Duodenal mucosa (tissue), 2 donors: Measurements from ENCODE around the gene NAA10.

Source experiments
- H3K27ac ChIP-seq: one replicate; pipeline ENCODE4 v1.7.0; 2013; ENCODE audit warnings: low read depth, low read length
- H3K27me3 ChIP-seq, 2 donors: one replicate each; pipeline ENCODE4 v1.7.0; 2013; ENCODE audit warnings: low read length in 2 of 2, control low read depth in 1 of 2; ENCODE audit not compliant: insufficient read depth in 2 of 2, control insufficient read depth in 1 of 2
- H3K36me3 ChIP-seq, 2 donors: one replicate each; pipeline ENCODE4 v1.7.0; 2013; ENCODE audit warnings: low read length in 2 of 2, control low read depth in 1 of 2; ENCODE audit not compliant: insufficient read depth in 2 of 2, control insufficient read depth in 1 of 2
- H3K4me1 ChIP-seq, 2 donors: one replicate each; pipeline ENCODE4 v1.7.0; 2013; ENCODE audit warnings: low read length in 2 of 2, control low read depth in 1 of 2; ENCODE audit not compliant: insufficient read depth in 2 of 2, control insufficient read depth in 1 of 2
- H3K4me3 ChIP-seq, 2 donors: one replicate each; pipeline ENCODE4 v1.7.0; 2013; ENCODE audit warnings: low read length in 2 of 2, low read depth in 1 of 2
- H3K9ac ChIP-seq, 2 donors: one replicate each; pipeline ENCODE4 v1.7.0; 2013; ENCODE audit warnings: low read length in 2 of 2, low read depth in 1 of 2
- H3K9me3 ChIP-seq, 2 donors: one replicate each; pipeline ENCODE4 v1.7.0; 2013; ENCODE audit warnings: low read length in 2 of 2, control low read depth in 1 of 2; ENCODE audit not compliant: control insufficient read depth in 1 of 2

Gene NAA10

DNA sequence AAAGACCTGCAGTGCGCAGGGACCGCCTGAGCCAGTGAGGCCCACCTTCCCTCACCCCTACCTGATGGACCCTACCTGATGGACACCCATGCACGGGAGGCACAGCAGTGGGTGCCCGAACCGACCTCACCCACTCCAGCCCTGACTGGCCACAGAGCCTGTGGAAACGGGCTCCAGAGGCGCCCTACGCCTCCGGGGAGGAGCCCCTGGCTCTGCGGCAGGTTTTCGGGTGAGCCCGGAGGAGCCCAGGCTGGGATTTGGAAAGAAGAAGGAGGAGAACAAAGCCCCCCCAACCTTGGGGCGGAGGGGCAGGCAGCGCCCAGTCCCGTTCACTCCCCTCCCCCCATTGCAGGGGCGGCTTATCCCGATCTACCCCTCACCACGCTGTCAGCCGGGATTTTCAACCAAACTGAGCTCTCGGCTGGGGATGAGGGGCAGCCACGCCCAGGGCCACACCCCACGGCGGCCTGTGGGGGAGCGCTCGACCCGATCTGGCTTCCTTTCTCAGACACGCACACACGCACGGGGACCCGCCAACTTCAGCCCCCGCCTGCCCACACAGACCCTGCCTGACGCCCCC is 49.5 kb downstream of the NAA10 start:
- no peaks in the 10 kb centered on the region for H3K9me3 ChIP-seq
- H3K27ac ChIP-seq, result no peak overlapping the region
- H3K27me3 ChIP-seq, result peaks cover 15 to 25% of the 10 kb centered on the region in 2 donors
- H3K4me3 ChIP-seq, result no peak overlapping the region
- H3K4me1 ChIP-seq, result peaks cover 0 to 4% of the 10 kb centered on the region in 2 donors
- no peaks in the 10 kb centered on the region for H3K36me3 ChIP-seq
- no peak overlapping the region for H3K9ac ChIP-seq

DNA sequence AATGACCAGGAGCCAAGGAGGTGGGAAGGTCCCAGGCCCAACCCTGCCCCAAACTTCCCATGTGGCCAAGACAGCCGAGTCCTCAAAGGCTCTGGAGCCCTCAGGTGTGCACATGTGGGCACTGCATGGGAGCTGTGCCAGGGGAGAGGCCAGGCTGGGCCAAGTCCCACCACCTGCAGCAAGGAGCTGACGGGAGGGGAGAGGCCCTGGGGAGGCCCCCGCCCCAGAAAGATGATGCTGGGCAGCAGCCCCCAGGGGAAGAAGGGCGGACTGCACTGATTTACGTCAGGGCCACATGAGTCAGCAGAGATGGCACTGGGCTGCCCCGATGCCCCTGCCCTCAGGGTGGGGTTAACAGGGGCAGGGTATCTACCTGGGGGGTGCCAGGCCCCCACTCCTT is 50.2 kb downstream of the NAA10 start:
- H3K4me1 ChIP-seq, result peaks cover 0 to 4% of the 10 kb centered on the region in 2 donors
- H3K9ac ChIP-seq, result no peak overlapping the region
- no peak overlapping the region for H3K27ac ChIP-seq
- H3K9me3 ChIP-seq, result no peaks in the 10 kb centered on the region
- H3K4me3 ChIP-seq, result no peak overlapping the region
- H3K27me3 ChIP-seq, result peaks cover 15 to 25% of the 10 kb centered on the region in 2 donors
- no peaks in the 10 kb centered on the region for H3K36me3 ChIP-seq

DNA sequence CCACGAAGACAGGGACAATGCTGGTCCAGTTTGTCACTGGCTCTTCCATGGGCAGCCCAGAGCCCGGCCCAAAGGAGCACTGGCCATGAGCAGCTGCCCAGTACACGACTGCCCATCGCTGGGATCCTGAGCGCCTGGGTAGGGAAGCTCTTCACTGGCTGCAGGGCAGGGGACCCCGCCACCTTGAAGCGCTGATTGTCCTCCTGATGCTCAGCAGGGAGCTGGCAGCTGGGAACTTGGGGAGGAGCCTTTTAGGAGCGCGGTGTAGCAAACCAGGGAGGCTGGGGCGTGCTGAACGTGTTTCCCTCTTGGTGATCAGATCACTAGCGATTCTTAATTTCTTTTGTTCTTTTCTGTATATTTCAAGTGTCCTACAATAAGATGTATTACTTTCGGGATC is 50.7 kb downstream of the NAA10 start:
- Histone ChIP-seq H3K4me1 (peaks cover 0 to 4% of the 10 kb centered on the region in 2 donors), H3K27me3 (peaks cover 15 to 25% of the 10 kb centered on the region in 2 donors), H3K36me3 (no peaks in the 10 kb centered on the region), H3K9me3 (no peaks in the 10 kb centered on the region), H3K27ac (no peak overlapping the region), H3K4me3 (no peak overlapping the region), H3K9ac (no peak overlapping the region)

GRCh38 chrX:153883163-153883843 is 51.5 kb downstream of the NAA10 start:
- H3K4me1 ChIP-seq, result peaks cover 0 to 4% of the 10 kb centered on the region in 2 donors
- no peak overlapping the region for H3K4me3 ChIP-seq
- no peak overlapping the region for H3K27ac ChIP-seq
- H3K9ac ChIP-seq, result no peak overlapping the region
- no peaks in the 10 kb centered on the region for H3K36me3 ChIP-seq
- no peaks in the 10 kb centered on the region for H3K9me3 ChIP-seq
- peaks cover 19 to 28% of the 10 kb centered on the region in 2 donors for H3K27me3 ChIP-seq

- Histone ChIP-seq H3K27me3 (peaks cover 19 to 30% of the 10 kb centered on the region in 2 donors), H3K9ac (no peak overlapping the region), H3K4me1 (peaks cover 0 to 4% of the 10 kb centered on the region in 2 donors), H3K27ac (no peak overlapping the region), H3K9me3 (no peaks in the 10 kb centered on the region), H3K4me3 (no peak overlapping the region), H3K36me3 (no peaks in the 10 kb centered on the region)
Measured at GRCh38 chrX:153882557-153882956, 52.3 kb downstream of the NAA10 start.

- H3K27me3 ChIP-seq, result peaks cover 19 to 30% of the 10 kb centered on the region in 2 donors
- no peaks in the 10 kb centered on the region for H3K36me3 ChIP-seq
- H3K27ac ChIP-seq, result no peak overlapping the region
- H3K4me1 ChIP-seq, result peaks cover 0 to 4% of the 10 kb centered on the region in 2 donors
- no peak overlapping the region for H3K4me3 ChIP-seq
- H3K9ac ChIP-seq, result no peak overlapping the region
- H3K9me3 ChIP-seq, result no peaks in the 10 kb centered on the region
Measured at GRCh38 chrX:153882086-153882498, 52.7 kb downstream of the NAA10 start.

GRCh38 chrX:153881281-153881680 is 53.6 kb downstream of the NAA10 start:
- Histone ChIP-seq H3K4me3 (no peak overlapping the region), H3K36me3 (no peaks in the 10 kb centered on the region), H3K4me1 (peaks cover 0 to 4% of the 10 kb centered on the region in 2 donors), H3K27ac (no peak overlapping the region), H3K9me3 (no peaks in the 10 kb centered on the region), H3K9ac (no peak overlapping the region), H3K27me3 (peaks cover 19 to 30% of the 10 kb centered on the region in 2 donors)

GRCh38 chrX:153880440-153880815 is 54.4 kb downstream of the NAA10 start:
- H3K27me3 ChIP-seq, result peaks cover 18 to 29% of the 10 kb centered on the region in 2 donors
- H3K9ac ChIP-seq, result no peak overlapping the region
- H3K4me1 ChIP-seq, result peaks cover 0 to 4% of the 10 kb centered on the region in 2 donors
- no peak overlapping the region for H3K4me3 ChIP-seq
- no peaks in the 10 kb centered on the region for H3K9me3 ChIP-seq
- H3K27ac ChIP-seq, result no peak overlapping the region
- no peaks in the 10 kb centered on the region for H3K36me3 ChIP-seq

GRCh38 chrX:153879741-153880439 is 54.9 kb downstream of the NAA10 start:
- Histone ChIP-seq H3K4me3 (no peak overlapping the region), H3K4me1 (no peaks in the 10 kb centered on the region), H3K27me3 (peaks cover 12 to 23% of the 10 kb centered on the region in 2 donors), H3K9ac (no peak overlapping the region), H3K9me3 (no peaks in the 10 kb centered on the region), H3K36me3 (no peaks in the 10 kb centered on the region), H3K27ac (no peak overlapping the region)
